Activated CD4-positive, alpha-beta T cell treated with anti-CD3 and anti-CD28 coated beads, Interleukin-2, amount 50 U/mL, for 24 hours (primary cell): ENCODE data around the gene ARMC3.
A peak's percentile ranks its signal among the peaks of the same experiment; 100 is the strongest.
"Not testable (repeated sequence)": the region's sequence is repeated elsewhere in the genome, so short reads cannot be mapped to it uniquely, and the experiment has no call there.

Source experiments
- DNase-seq, 2 donors: peaks; one replicate each; pipeline ENCODE4 v3.0.0-alpha.2; 2020; ENCODE audit warnings: low read depth in 1 of 2, low spot score in 1 of 2

ARMC3 gene, protein sequence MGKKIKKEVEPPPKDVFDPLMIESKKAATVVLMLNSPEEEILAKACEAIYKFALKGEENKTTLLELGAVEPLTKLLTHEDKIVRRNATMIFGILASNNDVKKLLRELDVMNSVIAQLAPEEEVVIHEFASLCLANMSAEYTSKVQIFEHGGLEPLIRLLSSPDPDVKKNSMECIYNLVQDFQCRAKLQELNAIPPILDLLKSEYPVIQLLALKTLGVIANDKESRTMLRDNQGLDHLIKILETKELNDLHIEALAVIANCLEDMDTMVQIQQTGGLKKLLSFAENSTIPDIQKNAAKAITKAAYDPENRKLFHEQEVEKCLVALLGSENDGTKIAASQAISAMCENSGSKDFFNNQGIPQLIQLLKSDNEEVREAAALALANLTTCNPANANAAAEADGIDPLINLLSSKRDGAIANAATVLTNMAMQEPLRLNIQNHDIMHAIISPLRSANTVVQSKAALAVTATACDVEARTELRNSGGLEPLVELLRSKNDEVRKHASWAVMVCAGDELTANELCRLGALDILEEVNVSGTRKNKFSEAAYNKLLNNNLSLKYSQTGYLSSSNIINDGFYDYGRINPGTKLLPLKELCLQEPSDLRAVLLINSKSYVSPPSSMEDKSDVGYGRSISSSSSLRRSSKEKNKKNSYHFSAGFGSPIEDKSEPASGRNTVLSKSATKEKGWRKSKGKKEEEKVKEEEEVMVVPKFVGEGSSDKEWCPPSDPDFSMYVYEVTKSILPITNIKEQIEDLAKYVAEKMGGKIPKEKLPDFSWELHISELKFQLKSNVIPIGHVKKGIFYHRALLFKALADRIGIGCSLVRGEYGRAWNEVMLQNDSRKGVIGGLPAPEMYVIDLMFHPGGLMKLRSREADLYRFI

DNA sequence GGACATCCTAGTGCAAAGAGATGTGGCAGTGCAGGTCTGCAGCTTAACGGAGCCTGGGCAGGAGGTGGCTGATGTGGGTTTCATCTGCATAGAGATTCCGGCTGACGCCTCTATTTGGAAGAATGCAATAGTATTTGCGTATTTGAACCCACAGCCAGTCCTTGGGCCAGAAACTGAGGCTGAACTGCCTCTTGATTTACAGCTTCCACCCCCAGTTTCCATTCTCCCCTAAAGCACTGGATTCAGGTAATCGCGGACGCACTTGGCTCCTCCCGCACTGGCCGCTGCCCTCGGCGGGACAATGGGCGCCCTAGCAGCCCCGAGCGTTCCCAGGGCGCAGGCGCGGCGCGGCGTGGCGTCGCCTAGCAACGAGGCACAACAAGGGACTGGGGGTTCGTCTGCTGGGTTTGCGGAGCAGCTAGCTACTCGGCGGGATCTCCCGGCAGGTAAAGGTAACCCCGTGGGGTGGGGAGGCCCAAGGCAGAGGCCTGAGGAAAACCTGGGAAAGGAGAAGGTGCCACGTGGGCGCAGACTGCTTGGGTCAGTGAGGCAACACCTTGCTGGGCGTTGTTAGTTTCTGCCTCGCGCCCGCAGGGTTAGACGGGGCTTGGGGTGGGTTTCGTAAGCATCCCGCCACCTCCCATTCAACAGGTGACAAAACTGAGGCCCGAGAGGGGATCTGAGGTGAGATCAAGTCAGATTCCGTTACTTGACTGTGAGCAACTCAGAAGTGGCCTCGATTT, at the start of gene ARMC3:
Gene ARMC3, plus strand, starts transcription at position 393 of the 743 bp plus-strand sequence. CDS start 3,944 bp downstream, outside the sequence.
- peak; percentile 24 to 54 for DNase-seq

DNA sequence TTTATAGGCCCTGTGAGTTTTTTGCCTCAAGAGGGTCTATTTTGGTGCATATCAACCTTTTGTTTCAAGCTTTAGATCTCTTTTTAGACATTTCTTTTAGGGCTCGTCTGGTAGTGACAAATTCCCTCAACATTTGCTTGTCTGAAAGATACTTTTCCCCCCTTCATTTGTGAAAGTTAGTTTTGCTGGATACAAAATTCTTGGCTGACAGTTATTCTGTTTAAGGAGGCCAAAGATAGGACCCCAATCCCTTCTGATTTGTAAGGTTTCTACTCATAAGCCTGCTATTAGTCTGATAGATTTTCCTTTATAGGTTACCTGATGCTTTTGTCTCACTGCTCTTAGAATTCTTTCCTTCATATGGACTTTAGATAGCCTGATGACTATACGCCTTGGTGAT, 36.1 kb upstream of the ARMC3 start:
- DNase-seq, result no peak

DNA sequence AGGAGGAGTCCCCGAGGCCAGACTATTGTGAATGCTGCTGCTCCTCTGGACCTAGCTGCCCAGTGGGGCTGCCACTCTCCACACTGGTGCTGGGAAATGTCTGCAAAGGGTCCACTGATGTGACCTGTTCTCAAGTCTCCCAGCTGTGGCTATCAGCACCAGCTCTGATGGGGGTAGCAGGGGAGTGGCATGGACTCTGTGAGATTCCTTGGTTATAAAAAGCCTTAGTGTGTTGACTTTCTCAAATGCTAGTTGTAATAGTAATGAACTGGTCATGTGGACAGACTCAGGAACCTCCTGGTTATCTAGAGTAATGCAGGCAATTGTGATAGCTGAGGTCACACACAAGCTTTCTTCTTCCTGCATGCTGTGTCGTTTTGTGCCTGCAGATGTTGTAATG, 34.1 kb upstream of the ARMC3 start:
- no peak for DNase-seq

DNA sequence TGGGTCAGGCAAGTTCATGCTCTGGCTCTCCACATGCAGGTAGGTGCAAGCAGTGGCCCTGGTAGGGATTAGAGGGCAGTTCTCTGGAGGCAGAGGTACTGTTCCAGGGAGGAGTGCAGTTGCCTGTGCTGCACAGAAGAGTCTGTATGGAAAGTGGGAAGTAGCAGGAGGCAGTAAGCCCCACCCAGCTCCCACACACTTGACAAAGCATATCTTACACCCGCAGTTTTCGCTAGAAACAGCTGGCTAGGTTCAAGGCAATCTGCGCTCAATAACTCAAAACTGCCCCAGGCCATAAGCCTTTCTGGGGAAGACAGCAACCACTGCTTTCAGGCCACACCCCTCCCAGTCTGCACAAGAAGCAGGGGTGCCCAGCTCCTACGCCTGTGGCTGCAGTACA, 33.1 kb upstream of the ARMC3 start:
- no peak for DNase-seq

DNA sequence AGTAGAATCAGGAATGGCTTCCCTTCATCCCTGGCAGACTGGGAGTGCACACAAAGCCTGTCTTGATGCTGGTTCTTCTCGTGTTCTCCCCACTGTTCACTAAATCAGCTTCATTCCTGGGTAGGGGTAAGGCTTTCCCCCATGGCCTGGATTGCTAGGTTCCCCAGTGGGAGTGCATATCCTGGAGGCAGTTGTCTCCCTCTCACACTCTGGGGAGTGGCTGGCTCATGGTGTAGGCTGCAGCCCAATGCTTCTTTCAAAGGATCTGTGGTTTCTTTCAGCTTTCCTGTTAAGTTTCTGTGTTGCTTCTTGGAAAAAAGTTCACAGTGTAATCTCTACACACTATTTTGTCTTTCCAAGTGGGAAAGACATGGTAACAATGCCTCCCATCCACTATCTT, 32.6 kb upstream of the ARMC3 start:
- no peak for DNase-seq

DNA sequence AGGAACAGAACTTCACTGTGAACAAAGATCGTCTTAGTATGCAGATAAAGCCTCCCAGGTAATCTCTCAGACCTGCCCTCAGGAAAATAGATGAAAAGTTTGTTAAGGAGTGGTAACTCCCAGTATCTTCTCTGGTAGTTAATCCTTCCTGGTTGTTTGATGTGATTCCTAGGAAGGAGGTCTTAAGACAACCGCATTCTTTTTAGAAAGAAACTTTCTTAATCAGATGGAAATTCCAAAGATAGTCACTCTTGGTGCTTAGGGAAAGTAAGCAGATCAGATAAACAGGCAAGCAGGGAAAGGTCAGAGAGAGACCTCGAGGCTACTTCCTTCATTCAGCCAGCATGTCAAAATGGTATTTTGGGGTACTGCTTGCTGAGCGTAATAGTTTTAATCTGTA, 30.5 kb upstream of the ARMC3 start:
- DNase-seq, result no peak

DNA sequence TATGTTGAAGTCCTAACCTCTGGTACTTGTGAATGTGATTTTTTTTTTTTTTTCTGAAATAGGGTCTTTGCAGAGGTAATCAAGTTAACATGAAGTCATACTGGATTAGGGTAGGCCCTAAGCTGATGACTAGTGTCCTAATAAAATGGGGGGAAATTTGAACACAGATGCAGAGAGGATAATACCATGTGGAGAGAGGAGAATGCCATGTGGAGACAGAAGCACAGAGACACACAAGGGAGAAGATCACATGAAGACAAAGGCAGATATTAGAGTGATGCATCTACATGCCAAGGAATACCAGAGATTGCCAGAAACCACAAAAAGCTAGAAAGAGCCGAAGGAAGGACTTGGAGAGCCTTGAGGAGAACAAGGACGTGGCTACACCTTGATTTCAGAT, 28.5 kb upstream of the ARMC3 start:
- no peak for DNase-seq

DNA sequence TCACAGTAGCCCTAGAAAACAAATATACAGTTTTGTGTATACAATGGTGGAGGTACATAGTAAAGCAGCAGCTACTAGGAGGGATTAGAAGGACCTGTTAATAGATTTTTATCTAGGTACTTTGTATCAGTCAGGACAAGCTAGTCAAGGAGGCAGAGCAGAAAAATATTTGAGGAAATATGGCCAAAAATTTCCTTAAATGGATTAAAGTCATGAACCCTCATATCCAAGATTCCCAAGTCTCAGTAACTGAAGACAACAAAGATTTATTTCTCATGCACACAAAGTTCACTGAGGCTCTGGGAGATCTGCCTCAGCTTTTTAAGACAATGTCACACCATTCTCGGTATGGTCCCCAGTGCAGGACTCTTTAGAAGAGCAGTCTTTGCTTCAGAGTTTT, 28.1 kb upstream of the ARMC3 start:
- DNase-seq, result no peak

DNA sequence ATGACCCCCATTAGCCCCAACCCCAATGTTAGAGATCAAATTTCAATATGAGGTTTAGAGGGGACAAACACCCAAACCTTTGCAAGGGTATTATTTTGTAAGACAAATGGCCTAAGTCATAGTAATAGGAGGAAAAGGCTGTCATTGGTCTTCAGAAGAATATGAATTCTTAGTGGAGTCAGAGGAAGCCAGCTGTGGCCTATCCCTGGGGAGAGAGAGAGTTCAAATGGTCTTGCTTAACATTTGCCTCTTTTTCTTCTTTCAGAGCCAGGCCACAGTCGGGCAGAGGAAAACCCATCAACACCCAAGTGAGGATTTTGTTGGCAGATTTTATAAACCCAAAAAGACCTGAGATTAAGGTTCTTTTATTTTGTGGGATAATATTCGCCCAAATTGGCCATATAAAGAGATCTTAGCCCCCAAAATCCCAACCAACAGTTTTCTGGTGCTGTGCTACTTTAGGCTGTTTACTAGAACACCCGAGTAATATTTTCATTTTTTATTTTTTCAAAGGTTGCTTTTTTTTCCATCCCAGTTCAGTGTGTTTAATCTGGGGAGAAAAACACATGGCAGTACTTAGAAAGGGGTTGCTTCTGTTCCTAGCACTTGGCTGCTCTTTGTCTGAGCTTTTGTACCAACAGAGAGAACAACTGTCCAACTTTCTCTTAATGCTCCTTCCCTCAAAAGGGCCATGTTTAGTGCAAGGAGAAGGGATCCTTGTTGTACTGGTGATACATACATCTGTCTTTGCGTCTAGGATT, 26.8 kb upstream of the ARMC3 start:
- DNase-seq, result no peak

DNA sequence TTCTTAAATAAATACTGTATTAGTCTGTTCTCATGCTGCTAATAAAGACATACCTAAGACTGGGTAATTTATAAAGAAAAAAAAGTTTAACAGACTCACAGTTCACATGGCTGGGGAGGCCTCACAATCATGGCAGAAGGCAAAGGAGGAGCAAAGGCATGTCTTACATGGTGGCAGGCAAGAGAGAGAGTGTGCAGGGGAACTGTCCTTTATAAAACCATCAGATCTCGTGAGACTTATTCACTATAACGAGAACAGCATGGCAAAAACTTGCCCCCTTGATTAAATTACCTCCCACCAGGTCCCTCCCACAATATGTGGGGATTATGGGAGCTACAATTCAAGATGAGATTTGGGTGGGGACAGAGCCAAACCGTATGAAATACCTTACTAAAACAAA, 25.7 kb upstream of the ARMC3 start:
- DNase-seq, result not testable (repeated sequence)

DNA sequence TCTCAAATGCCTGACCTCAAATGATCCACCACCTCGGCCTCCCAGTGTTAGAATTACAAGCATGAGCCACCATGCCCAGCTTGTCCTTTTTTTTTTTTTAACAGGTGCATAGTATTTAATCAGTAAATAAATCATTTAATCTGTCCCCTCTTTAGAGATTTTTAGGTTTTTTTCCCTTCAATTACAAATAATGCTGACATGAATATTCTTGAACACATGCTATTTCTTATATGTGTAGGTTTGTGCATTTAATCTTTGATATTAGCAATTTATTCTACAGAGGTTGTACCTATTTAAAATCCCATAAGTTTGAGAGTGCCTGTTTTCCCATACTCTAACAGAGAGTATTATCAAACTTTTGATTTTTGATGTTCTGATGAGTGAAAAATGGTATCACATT, 24.2 kb upstream of the ARMC3 start:
- no peak for DNase-seq

DNA sequence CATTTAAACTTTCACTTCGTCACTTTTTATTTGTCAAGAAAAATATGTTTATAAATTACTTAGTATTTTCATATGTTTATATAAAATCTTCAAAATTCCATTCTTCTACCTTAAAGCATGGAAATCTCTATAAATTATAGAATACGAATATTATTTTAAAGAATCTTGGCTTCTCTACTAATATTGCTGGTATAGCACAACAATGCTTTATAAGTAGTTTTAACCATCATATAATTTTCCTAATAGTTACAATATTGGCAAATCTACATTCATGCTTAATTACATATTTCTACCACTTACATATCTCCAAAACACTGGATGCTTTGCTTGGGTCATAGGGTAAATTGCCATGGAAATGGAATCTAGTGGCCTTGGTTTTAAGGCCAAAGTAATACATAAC, 21.1 kb upstream of the ARMC3 start:
- DNase-seq, result no peak

DNA sequence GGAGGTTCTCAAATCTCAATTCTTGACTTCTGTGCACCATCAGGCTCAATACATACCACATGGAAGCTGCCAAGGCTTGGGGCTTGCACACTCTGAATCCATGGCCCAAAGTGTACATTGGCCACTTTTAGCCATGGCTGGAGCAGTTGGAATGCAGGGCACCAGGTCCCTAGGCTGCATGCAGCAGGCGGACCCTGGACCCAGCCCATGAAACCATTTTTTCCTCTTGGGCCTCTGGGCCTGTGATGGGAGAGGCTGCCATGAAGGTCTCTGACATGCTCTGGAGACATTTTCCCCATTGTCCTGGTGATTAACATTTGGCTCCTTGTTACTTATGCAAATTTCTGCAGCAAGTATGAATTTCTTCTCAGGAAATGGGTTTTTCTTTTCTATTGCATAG, 19.0 kb upstream of the ARMC3 start:
- DNase-seq, result no peak

DNA sequence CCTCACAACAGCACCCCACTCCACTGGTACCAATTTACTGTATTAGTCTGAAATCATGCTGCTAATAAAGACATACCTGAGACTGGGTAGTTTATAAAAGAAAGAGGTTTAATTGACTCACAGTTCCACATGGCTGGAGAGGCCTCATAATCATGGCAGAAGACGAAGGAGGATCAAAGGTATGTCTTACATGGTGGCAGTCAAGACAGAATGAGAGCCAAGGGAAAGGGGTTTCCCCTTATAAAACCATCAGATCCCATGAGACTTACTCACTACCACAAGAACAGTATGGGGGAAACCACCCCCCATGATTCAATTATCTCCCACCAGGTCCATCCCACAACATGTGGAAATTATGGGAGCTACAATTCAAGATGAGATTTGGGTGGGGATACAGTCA, 18.2 kb upstream of the ARMC3 start:
- not testable (repeated sequence) for DNase-seq

DNA sequence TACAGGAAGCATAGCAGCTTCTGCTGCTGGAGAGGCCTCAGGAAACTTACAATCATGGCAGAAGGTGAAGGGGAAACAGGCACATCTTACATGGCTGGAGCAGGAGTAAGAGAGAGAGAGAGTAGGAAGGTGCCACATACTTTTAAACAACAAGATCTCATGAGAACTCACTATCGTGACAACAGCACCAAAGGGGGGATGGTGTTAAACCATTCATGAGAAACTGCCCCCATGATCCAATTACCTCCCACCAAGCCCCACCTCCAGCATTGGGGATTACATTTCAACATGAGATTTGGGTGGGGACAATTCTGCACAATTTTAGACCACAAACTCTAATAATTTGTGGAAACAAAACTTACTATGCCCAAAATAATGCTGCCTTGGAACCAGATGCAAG, 16.8 kb upstream of the ARMC3 start:
- no peak for DNase-seq

DNA sequence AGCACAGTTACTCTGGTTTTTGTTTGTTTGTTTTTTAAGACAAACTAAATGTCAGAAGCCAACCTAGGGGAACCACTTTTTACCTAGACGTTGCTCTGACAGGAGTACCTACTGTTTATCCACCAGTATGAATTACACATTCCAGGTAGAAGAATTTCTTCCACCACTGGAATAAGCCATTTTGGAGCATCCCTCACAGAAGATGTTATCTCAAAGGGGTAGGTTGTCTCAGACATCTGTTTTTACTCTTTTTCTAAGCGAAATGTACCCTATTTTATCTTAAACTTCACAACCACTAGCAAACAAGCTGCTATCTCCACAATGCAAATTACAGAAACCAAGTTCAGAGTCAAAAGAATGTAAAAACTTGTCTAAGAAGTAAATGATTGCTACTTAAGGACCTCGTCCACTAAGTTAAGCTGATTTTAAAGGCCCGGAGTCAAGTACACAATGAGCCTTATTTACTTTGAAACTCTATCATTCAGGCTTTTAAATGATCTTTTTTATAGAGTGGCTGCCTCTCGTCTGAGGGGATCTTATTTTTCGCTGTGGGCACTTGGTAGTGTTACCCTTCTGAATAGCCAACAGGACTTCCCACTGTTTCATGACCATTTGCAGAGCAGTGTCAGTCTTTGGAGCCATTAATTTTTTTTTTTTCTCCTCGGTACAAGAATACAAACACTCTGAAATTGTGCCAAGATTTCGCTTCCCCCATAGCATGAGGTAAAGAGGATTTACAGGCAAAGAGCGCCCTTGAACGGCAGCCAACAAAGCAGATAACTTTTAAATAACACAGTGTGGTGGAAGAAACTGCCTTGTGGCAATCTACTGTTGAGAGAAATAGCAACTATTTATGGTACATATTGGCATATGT, 15.7 kb upstream of the ARMC3 start:
- no peak for DNase-seq

DNA sequence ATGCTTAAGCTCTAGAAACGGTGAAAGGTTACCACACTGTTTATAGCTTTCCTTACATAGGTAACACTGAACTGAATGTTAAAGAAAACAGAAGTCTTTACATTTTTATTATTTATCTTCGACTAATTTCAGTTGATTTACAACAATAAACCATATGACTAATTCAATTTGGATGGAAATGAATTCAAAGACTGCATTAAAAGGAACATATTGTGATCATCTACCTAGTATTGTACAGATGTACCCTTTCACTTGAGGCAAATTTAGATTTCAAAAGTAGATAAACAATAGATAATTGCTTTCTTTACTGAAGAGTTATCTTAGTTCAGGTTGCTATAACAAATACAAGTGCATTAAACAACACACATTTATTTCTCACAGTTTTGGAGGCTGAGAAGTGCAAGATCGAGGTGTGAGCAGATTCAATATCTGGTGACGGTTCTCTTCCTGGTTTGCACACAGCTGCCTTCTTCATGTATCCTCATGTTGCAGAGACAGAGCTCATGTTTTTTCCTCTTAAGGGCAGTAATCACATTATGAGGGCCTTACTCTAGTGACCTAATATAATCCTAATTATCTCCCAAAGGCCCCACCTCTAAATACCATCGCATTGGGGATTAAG, 15.0 kb upstream of the ARMC3 start:
- DNase-seq, result no peak

DNA sequence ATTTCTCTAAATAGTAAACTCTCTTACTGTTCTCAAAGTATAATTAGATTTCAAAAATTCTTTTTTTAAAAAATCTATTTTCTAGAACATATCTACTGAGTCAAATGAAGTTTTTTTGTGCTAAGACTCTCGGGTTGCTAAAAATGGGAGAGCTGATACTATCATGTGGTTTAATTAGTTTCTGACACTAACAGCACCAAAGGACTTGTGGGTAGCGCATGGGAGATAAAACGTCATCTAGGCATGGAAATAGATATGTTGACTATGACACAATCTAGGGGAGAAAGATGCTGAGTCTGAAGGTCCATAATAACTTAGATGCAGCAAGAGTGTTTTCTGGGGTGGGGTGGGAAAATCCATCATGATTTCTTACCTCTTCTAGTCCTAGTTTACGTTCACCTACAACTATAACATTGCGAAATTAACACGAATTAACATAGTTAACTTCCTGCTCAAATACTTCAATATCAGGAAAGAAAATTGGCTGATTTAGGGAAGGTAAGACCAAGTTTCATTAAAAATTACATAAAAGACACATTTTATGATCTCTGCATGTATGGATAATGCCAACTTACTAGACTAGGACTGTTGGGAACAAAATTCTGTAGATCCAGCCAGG, 14.3 kb upstream of the ARMC3 start:
- DNase-seq, result no peak

DNA sequence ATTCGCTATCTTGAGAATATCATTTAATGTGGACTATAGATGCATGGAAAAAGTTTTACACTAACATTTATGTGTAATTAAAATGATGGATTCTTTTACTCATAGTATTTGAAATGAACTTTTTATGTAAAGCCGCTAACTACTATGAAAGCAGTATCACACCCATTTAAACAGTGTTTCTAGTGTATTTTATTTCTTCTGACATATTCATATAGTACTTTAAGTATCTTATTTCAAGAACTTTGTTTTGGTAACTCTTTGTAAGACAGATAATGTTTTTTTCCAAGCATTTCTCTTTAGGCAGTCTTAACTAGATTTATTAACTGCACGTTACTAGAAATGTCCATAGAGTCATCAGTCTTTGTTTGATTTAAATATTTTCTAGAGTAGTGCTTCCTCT, 12.5 kb upstream of the ARMC3 start:
- DNase-seq, result no peak
